ENCODE results near the gene GLB1L.
"Not testable (repeated sequence)": the region's sequence is repeated elsewhere in the genome, so short reads cannot be mapped to it uniquely, and the experiment has no call there.

GRCh38 chr2:219258942-219259341 is 13.7 kb upstream of the GLB1L start:
- TF ChIP-seq, protein P1, sequence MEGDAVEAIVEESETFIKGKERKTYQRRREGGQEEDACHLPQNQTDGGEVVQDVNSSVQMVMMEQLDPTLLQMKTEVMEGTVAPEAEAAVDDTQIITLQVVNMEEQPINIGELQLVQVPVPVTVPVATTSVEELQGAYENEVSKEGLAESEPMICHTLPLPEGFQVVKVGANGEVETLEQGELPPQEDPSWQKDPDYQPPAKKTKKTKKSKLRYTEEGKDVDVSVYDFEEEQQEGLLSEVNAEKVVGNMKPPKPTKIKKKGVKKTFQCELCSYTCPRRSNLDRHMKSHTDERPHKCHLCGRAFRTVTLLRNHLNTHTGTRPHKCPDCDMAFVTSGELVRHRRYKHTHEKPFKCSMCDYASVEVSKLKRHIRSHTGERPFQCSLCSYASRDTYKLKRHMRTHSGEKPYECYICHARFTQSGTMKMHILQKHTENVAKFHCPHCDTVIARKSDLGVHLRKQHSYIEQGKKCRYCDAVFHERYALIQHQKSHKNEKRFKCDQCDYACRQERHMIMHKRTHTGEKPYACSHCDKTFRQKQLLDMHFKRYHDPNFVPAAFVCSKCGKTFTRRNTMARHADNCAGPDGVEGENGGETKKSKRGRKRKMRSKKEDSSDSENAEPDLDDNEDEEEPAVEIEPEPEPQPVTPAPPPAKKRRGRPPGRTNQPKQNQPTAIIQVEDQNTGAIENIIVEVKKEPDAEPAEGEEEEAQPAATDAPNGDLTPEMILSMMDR (IDR thresholded peaks at IDR 0.05) = not testable (repeated sequence)
- not testable (repeated sequence) for TF ChIP-seq POLR2A, POLR2AphosphoS5 (IDR thresholded peaks at IDR 0.05)
